CD4-positive, alpha-beta T cell treated with Interleukin-21 for 1 hour (primary cell): ENCODE data around the gene FBXO10.
A peak's percentile ranks its signal among the peaks of the same experiment; 100 is the strongest.
"Not testable (repeated sequence)": the region's sequence is repeated elsewhere in the genome, so short reads cannot be mapped to it uniquely, and the experiment has no call there.

Source experiments
- DNase-seq: peaks from one replicate; pipeline ENCODE4 v3.0.0-alpha.2; 2020

Gene FBXO10

GRCh38 chr9:37473982-37474381, 102.2 kb downstream of the FBXO10 start:
- not testable (repeated sequence) for DNase-seq

GRCh38 chr9:37471942-37472684, 104.1 kb downstream of the FBXO10 start:
- DNase-seq = no peak

- DNase-seq = no peak
Measured at GRCh38 chr9:37468620-37469019, 107.6 kb downstream of the FBXO10 start.

GRCh38 chr9:37467530-37467929, 108.7 kb downstream of the FBXO10 start:
- not testable (repeated sequence) for DNase-seq

- peak; percentile 20 for DNase-seq
Measured at GRCh38 chr9:37466037-37466709, 110.0 kb downstream of the FBXO10 start.

GRCh38 chr9:37465249-37466036, 110.7 kb downstream of the FBXO10 start, which contains the start of gene ZBTB5:
ZBTB5 (minus strand) TSS chr9:37465450; CDS start chr9:37442551, 22,899 bp downstream.
- peak; percentile 99 for DNase-seq

GRCh38 chr9:37464426-37465248, 111.5 kb downstream of the FBXO10 start:
- peak; percentile 79 for DNase-seq

- no peak for DNase-seq
Measured at GRCh38 chr9:37464006-37464405, 112.2 kb downstream of the FBXO10 start.
